ENCODE data around the gene DIS3L2. TPM values are rescaled to one million over a fixed set of nuclear protein-coding genes. Genes with fewer than 3 reads are reported as not detected.

DIS3L2 gene
- total RNA-seq, 3 donors from 2014 or later (not counting 1 experiment from before 2014, with no cell fraction given): 56.4 to 63.6 (median 59.4) TPM

- no peaks in the 10 kb centered on the region for H3K4me1 ChIP-seq (ENCODE audit: control insufficient read depth, insufficient read depth, low read length)
- H3K27ac ChIP-seq (ENCODE audit: low read length): no peak overlapping the region
- TF ChIP-seq, protein P1, sequence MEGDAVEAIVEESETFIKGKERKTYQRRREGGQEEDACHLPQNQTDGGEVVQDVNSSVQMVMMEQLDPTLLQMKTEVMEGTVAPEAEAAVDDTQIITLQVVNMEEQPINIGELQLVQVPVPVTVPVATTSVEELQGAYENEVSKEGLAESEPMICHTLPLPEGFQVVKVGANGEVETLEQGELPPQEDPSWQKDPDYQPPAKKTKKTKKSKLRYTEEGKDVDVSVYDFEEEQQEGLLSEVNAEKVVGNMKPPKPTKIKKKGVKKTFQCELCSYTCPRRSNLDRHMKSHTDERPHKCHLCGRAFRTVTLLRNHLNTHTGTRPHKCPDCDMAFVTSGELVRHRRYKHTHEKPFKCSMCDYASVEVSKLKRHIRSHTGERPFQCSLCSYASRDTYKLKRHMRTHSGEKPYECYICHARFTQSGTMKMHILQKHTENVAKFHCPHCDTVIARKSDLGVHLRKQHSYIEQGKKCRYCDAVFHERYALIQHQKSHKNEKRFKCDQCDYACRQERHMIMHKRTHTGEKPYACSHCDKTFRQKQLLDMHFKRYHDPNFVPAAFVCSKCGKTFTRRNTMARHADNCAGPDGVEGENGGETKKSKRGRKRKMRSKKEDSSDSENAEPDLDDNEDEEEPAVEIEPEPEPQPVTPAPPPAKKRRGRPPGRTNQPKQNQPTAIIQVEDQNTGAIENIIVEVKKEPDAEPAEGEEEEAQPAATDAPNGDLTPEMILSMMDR (IDR thresholded peaks at IDR 0.05): no peak
- H3K27me3 ChIP-seq (ENCODE audit: control insufficient read depth, insufficient read depth, low read length): no peaks in the 10 kb centered on the region
- no peak for DNase-seq
- no peak overlapping the region for H3K4me3 Mint-ChIP-seq
- no peaks in the 10 kb centered on the region for H3K27me3 Mint-ChIP-seq (ENCODE audit: low read depth in 2 of 2)
- 98% methylated on average over 9 of the region's 9 CpGs for whole genome bisulfite sequencing (ENCODE audit: insufficient coverage)
- no peaks in the 10 kb centered on the region for H3K9me3 ChIP-seq (ENCODE audit: control insufficient read depth, insufficient read depth, low read length)
- intact Hi-C loops (cut with micrococcal nuclease): no loop called here
- H3K9me3 Mint-ChIP-seq: no peaks in the 10 kb centered on the region
- peaks cover 0 to 8% of the 10 kb centered on the region in 2 donors for H3K4me1 Mint-ChIP-seq
- no peak for ATAC-seq
- no peak overlapping the region for H3K27ac Mint-ChIP-seq
- no peaks in the 10 kb centered on the region for H3K36me3 Mint-ChIP-seq
- no peak overlapping the region for H3K4me3 ChIP-seq (ENCODE audit: low read length)
- H3K36me3 ChIP-seq (ENCODE audit: control insufficient read depth, insufficient read depth, low read length): peaks cover 7% of the 10 kb centered on the region
Measured at GRCh38 chr2:232273903-232274643, 312.6 kb downstream of the DIS3L2 start.

GRCh38 chr2:232275670-232276069 is 314.2 kb downstream of the DIS3L2 start:
- Histone ChIP-seq H3K4me3 (ENCODE audit: low read length) (no peak overlapping the region), H3K36me3 (ENCODE audit: control insufficient read depth, insufficient read depth, low read length) (peaks cover 7% of the 10 kb centered on the region), H3K4me1 (ENCODE audit: control insufficient read depth, insufficient read depth, low read length) (no peaks in the 10 kb centered on the region), H3K27ac (ENCODE audit: low read length) (no peak overlapping the region), H3K27me3 (ENCODE audit: control insufficient read depth, insufficient read depth, low read length) (no peaks in the 10 kb centered on the region), H3K9me3 (ENCODE audit: control insufficient read depth, insufficient read depth, low read length) (no peaks in the 10 kb centered on the region)
- 44% methylated on average over 5 of the region's 5 CpGs for WGBS (ENCODE audit: insufficient coverage)
- no peak for ATAC-seq
- Mint-ChIP-seq H3K9me3 (no peaks in the 10 kb centered on the region), H3K27ac (no peak overlapping the region), H3K36me3 (no peaks in the 10 kb centered on the region), H3K4me1 (peaks cover 0 to 12% of the 10 kb centered on the region in 2 donors), H3K4me3 (no peak overlapping the region), H3K27me3 (ENCODE audit: low read depth in 2 of 2) (no peaks in the 10 kb centered on the region)
- intact Hi-C loops (cut with micrococcal nuclease): no loop called here
- DNase-seq: no peak
- TF ChIP-seq, protein P1 (IDR thresholded peaks at IDR 0.05): no peak

DNA sequence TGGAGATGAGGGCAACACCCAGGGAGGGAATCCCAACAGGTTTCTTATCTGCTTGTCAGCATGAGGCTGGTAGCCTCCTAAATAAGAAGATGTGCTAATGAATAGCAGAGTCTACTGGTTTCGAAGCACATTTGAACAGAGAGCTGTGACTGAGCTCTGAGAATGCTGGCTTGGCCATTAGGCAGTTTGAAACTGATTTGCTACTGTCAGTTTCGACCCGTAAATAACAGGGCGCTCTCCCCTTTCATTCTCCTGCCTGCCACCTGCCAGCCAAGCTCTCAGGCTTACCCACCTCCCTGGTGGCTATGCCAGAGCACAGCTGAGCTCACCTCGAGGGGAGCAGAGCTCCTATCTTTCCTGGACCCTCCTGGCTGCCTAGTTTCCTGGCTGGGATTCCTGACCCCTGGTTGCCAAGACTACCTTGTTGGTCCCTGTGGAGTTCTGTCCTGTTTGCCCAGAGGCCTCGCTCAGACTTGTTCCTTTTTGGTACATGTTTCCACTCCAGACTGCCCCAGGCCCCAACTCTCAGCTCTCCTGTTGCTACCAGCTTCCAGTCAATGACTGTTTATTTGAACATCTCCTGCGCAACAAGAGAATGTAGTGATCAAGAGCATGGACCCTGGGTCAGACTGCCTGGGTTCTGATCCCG is 314.7 kb downstream of the DIS3L2 start:
- intact Hi-C loops (cut with micrococcal nuclease): no loop called here
- no peak for DNase-seq
- H3K27me3 ChIP-seq (ENCODE audit: control insufficient read depth, insufficient read depth, low read length): no peaks in the 10 kb centered on the region
- no peak overlapping the region for H3K4me3 ChIP-seq (ENCODE audit: low read length)
- Mint-ChIP-seq H3K4me1 (peaks cover 0 to 13% of the 10 kb centered on the region in 2 donors), H3K4me3 (no peak overlapping the region), H3K27me3 (ENCODE audit: low read depth in 2 of 2) (no peaks in the 10 kb centered on the region), H3K27ac (no peak overlapping the region), H3K36me3 (no peaks in the 10 kb centered on the region), H3K9me3 (no peaks in the 10 kb centered on the region)
- H3K4me1 ChIP-seq (ENCODE audit: control insufficient read depth, insufficient read depth, low read length): no peaks in the 10 kb centered on the region
- ATAC-seq: no peak
- 83% methylated on average over 8 of the region's 8 CpGs for WGBS (ENCODE audit: insufficient coverage)
- H3K27ac ChIP-seq (ENCODE audit: low read length): no peak overlapping the region
- TF ChIP-seq, protein P1 (IDR thresholded peaks at IDR 0.05): no peak
- H3K36me3 ChIP-seq (ENCODE audit: control insufficient read depth, insufficient read depth, low read length): peaks cover 7% of the 10 kb centered on the region
- no peaks in the 10 kb centered on the region for H3K9me3 ChIP-seq (ENCODE audit: control insufficient read depth, insufficient read depth, low read length)
